SU-DHL-6 (cell line): ENCODE data around the gene IQSEC3.

Experiments used
- CTCF ChIP-seq: fragments of 200-600 bp; sonication (generic); IDR thresholded peaks from one replicate; pipeline ENCODE4 v1.5.1; 2017; ENCODE audit warnings: antibody characterized with exemption, mild to moderate bottlenecking, low read length, moderate library complexity; ENCODE audit not compliant: insufficient read depth, poor library complexity, severe bottlenecking
- EZH2phosphoT487 ChIP-seq: fragments of 200-600 bp; sonication (generic), shearing (Covaris generic); conservative IDR thresholded peaks from 2 replicates; pipeline ENCODE4 v1.6.1; 2018; ENCODE audit warnings: mild to moderate bottlenecking, antibody characterized with exemption, low read length, moderate library complexity, mixed read lengths

DNA sequence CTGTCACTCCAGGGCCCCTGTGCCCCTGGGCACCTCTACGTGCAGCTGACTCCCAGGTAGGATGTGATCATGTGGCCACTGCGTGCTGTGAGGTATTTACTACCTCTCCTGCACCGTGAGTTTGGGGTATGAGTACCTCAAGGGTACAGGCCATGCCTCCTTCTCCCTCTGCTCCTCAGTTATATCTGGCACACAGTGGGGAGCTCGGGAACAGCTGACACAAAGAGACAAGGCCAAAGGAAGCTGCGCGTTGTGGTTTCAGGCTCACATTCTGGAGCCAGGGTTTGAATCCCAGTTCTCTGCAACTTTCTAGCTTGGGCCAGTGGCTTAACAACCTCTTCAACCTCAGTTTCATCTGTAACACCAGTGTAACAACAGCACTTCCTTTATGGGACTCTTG, 155.2 kb downstream of the IQSEC3 start:
- no peak for TF ChIP-seq CTCF
- no peak for TF ChIP-seq EZH2phosphoT487
